ENCODE data around the gene DYNC2H1. TPM values are rescaled to one million over a fixed set of nuclear protein-coding genes. Genes with fewer than 3 reads are reported as not detected.

The DYNC2H1 gene
- total and polyA plus RNA-seq, 4 donors = 6.4 to 102 (median 23.7) TPM

GRCh38 chr11:103067118-103067517 is 42.1 kb upstream of the DYNC2H1 start:
- H3K27me3 ChIP-seq (ENCODE audit: control insufficient read depth in 3 of 3, insufficient read depth in 3 of 3, low read length in 2 of 3) = no peaks in the 10 kb centered on the region
- H3K27ac ChIP-seq (ENCODE audit: low read depth in 1 of 2, low read length in 1 of 2) = no peak overlapping the region
- 90% methylated on average over 1 of the region's 1 CpG for WGBS, 2 donors
- no peak for TF ChIP-seq CTCF (IDR thresholded peaks at IDR 0.05; ENCODE audit: control extremely low read depth, extremely low read depth)
- peaks cover 0 to 4% (median 0%) of the 10 kb centered on the region in 5 donors for H3K4me1 ChIP-seq (ENCODE audit: control insufficient read depth in 5 of 5, insufficient read depth in 5 of 5, low read length in 5 of 5)
- H3K36me3 ChIP-seq (ENCODE audit: control insufficient read depth in 4 of 4, insufficient read depth in 4 of 4, low read length in 4 of 4) = peaks cover 0 to 21% (median 13%) of the 10 kb centered on the region in 4 donors
- no peak overlapping the region for H3K9ac ChIP-seq (ENCODE audit: insufficient read depth in 1 of 2, low read length in 2 of 2)
- no peak for DNase-seq
- H3K9me3 ChIP-seq (ENCODE audit: control insufficient read depth in 4 of 4, insufficient read depth in 3 of 4, low read length in 3 of 4) = peaks cover 0 to 2% (median 0%) of the 10 kb centered on the region in 4 donors
- ATAC-seq (ENCODE audit: insufficient read depth, low FRiP score) = no peak
- H3K4me3 ChIP-seq = no peak overlapping the region

DNA sequence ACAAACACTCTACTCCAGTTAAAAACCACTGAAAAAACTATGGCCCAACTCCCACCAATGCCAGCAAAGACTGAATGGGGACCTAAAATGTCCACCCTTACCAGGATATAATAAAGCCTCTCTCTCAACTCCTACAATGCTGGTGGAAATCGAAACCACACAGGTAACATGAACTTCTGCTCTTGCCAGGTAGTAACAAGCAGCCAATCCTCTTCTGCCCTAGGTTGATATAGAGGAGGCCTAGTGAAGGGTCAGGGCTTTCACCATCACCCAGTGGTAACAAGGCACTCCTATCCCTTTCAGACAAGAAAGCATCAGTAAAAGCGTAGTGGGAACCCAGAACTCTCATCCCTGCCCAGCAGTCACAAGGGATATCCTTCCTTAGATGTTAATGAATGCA is 39.9 kb upstream of the DYNC2H1 start:
- ATAC-seq (ENCODE audit: insufficient read depth, low FRiP score) = no peak
- TF ChIP-seq CTCF (IDR thresholded peaks at IDR 0.05; ENCODE audit: control extremely low read depth, extremely low read depth) = no peak
- H3K27me3 ChIP-seq (ENCODE audit: control insufficient read depth in 3 of 3, insufficient read depth in 3 of 3, low read length in 2 of 3) = no peaks in the 10 kb centered on the region
- no peak for DNase-seq
- H3K9ac ChIP-seq (ENCODE audit: insufficient read depth in 1 of 2, low read length in 2 of 2) = no peak overlapping the region
- peaks cover 0 to 16% (median 5%) of the 10 kb centered on the region in 4 donors for H3K36me3 ChIP-seq (ENCODE audit: control insufficient read depth in 4 of 4, insufficient read depth in 4 of 4, low read length in 4 of 4)
- 98% methylated on average over 2 of the region's 2 CpGs for WGBS, 2 donors
- H3K27ac ChIP-seq (ENCODE audit: low read depth in 1 of 2, low read length in 1 of 2) = no peak overlapping the region
- no peak overlapping the region for H3K4me3 ChIP-seq
- H3K4me1 ChIP-seq (ENCODE audit: control insufficient read depth in 5 of 5, insufficient read depth in 5 of 5, low read length in 5 of 5) = peaks cover 0 to 4% (median 0%) of the 10 kb centered on the region in 5 donors
- H3K9me3 ChIP-seq (ENCODE audit: control insufficient read depth in 4 of 4, insufficient read depth in 3 of 4, low read length in 3 of 4) = peaks cover 0 to 2% (median 0%) of the 10 kb centered on the region in 4 donors

- no peak overlapping the region for H3K4me3 ChIP-seq
- DNase-seq (no peak), ATAC-seq (ENCODE audit: insufficient read depth, low FRiP score) (no peak)
- peaks cover 0 to 2% (median 0%) of the 10 kb centered on the region in 4 donors for H3K9me3 ChIP-seq (ENCODE audit: control insufficient read depth in 4 of 4, insufficient read depth in 3 of 4, low read length in 3 of 4)
- H3K4me1 ChIP-seq (ENCODE audit: control insufficient read depth in 5 of 5, insufficient read depth in 5 of 5, low read length in 5 of 5) = peaks cover 0 to 4% (median 0%) of the 10 kb centered on the region in 5 donors
- no peak for TF ChIP-seq CTCF (IDR thresholded peaks at IDR 0.05; ENCODE audit: control extremely low read depth, extremely low read depth)
- no peak overlapping the region for H3K9ac ChIP-seq (ENCODE audit: insufficient read depth in 1 of 2, low read length in 2 of 2)
- no peak overlapping the region for H3K27ac ChIP-seq (ENCODE audit: low read depth in 1 of 2, low read length in 1 of 2)
- H3K36me3 ChIP-seq (ENCODE audit: control insufficient read depth in 4 of 4, insufficient read depth in 4 of 4, low read length in 4 of 4) = peaks cover 0 to 16% (median 7%) of the 10 kb centered on the region in 4 donors
- H3K27me3 ChIP-seq (ENCODE audit: control insufficient read depth in 3 of 3, insufficient read depth in 3 of 3, low read length in 2 of 3) = no peaks in the 10 kb centered on the region
These were observed 39.1 kb upstream of the DYNC2H1 start for GRCh38 chr11:103070142-103070541.

GRCh38 chr11:103071008-103071407 is 38.2 kb upstream of the DYNC2H1 start:
- Histone ChIP-seq H3K9ac (ENCODE audit: insufficient read depth in 1 of 2, low read length in 2 of 2) (no peak overlapping the region), H3K36me3 (ENCODE audit: control insufficient read depth in 4 of 4, insufficient read depth in 4 of 4, low read length in 4 of 4) (peaks cover 0 to 19% (median 7%) of the 10 kb centered on the region in 4 donors), H3K4me3 (no peak overlapping the region), H3K27ac (ENCODE audit: low read depth in 1 of 2, low read length in 1 of 2) (no peak overlapping the region), H3K9me3 (ENCODE audit: control insufficient read depth in 4 of 4, insufficient read depth in 3 of 4, low read length in 3 of 4) (peaks cover 0 to 2% (median 0%) of the 10 kb centered on the region in 4 donors), H3K4me1 (ENCODE audit: control insufficient read depth in 5 of 5, insufficient read depth in 5 of 5, low read length in 5 of 5) (peaks cover 0 to 4% (median 0%) of the 10 kb centered on the region in 5 donors), H3K27me3 (ENCODE audit: control insufficient read depth in 3 of 3, insufficient read depth in 3 of 3, low read length in 2 of 3) (no peaks in the 10 kb centered on the region)
- no peak for TF ChIP-seq CTCF (IDR thresholded peaks at IDR 0.05; ENCODE audit: control extremely low read depth, extremely low read depth)
- DNase-seq (no peak), ATAC-seq (ENCODE audit: insufficient read depth, low FRiP score) (no peak)
